Thoracic aorta (tissue), 2 donors: Measurements from ENCODE around the gene BMP7. TPM values are rescaled to one million over a fixed set of nuclear protein-coding genes. Genes with fewer than 3 reads are reported as not detected.

ENCODE experiments used
- ATAC-seq: fragments of 150-250 bp; one replicate; pipeline ENCODE4 v1.8.0; 2017; ENCODE audit warnings: low read depth; ENCODE audit not compliant: insufficient number of reproducible peaks, low FRiP score
- DNase-seq: peaks from one replicate; pipeline ENCODE4 v3.0.0-alpha.2; 2020; ENCODE audit warnings: low spot score
- H3K27ac ChIP-seq, 2 donors: fragments of 200-600 bp; sonication (generic); 1 replicate in 1 of 2; 2 replicates in 1 of 2; pipeline ENCODE4 v1.5.1; 2016; ENCODE audit warnings: mild to moderate bottlenecking in 2 of 2, moderate library complexity in 2 of 2
- H3K27me3 ChIP-seq: fragments of 200-600 bp; sonication (generic); replicated peaks from 2 replicates; pipeline ENCODE4 v1.6.0; 2016; ENCODE audit warnings: mild to moderate bottlenecking; ENCODE audit not compliant: insufficient read depth
- H3K36me3 ChIP-seq: fragments of 200-600 bp; sonication (generic); one replicate; pipeline ENCODE4 v1.5.1; 2016
- H3K4me1 ChIP-seq, 2 donors: fragments of 200-600 bp; sonication (generic); 1 replicate in 1 of 2; 2 replicates in 1 of 2; pipeline versions ENCODE4 v1.5.1 to v1.6.0; 2016; ENCODE audit warnings: low read depth in 2 of 2, mild to moderate bottlenecking in 1 of 2; ENCODE audit not compliant: control insufficient read depth in 1 of 2
- H3K4me3 ChIP-seq: fragments of 200-600 bp; sonication (generic); 2 replicates; pipeline ENCODE4 v1.5.1; 2016; ENCODE audit warnings: mild to moderate bottlenecking
- H3K9me3 ChIP-seq: fragments of 200-600 bp; sonication (generic); 2 replicates; pipeline ENCODE4 v1.5.1; 2016
- CTCF ChIP-seq: fragments of 200-600 bp; sonication (generic); IDR thresholded peaks from one replicate; pipeline ENCODE4 v1.5.1; 2019; ENCODE audit warnings: antibody characterized with exemption
- total RNA-seq, 2 donors: library from RNA; depleted of rRNA; stranded (reverse); fragments of >200 nt; gene quantifications; one replicate each; pipeline versions ENCODE4 v1.1.0 to v1.2.3, GENCODE V29; 2016

Gene BMP7
- total RNA-seq, 2 donors from 2014 or later: 1.5 TPM; not detected in 1

DNA sequence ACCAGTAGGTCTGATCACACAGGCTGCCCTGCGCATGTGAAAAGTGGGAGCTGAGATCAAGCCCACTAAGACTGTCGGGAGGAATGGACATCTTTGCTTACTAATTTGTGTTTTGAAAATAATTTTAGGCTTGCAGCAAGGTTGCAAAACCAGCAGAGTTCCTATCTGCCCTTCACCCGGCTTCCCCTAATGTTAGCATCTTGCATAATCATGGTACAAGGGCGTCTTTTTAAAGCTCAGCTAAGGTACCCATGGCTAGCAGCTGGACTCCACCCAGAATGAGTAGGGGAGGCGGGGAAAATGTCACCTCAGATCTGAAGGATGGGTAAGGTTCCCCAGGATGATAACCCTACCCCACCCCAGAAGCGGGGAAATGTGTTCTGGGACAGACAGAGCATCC is 25.3 kb upstream of the BMP7 start:
- H3K9me3 ChIP-seq: no peaks in the 10 kb centered on the region
- H3K27ac ChIP-seq: no peak overlapping the region
- peaks cover 4% of the 10 kb centered on the region for H3K27me3 ChIP-seq
- TF ChIP-seq CTCF: no peak
- no peaks in the 10 kb centered on the region for H3K4me1 ChIP-seq
- H3K4me3 ChIP-seq: no peak overlapping the region
- DNase-seq (no peak), ATAC-seq (no peak)
- no peaks in the 10 kb centered on the region for H3K36me3 ChIP-seq

GRCh38 chr20:57291003-57291402 is 24.6 kb upstream of the BMP7 start:
- H3K36me3 ChIP-seq: no peaks in the 10 kb centered on the region
- no peak for TF ChIP-seq CTCF
- H3K9me3 ChIP-seq: no peaks in the 10 kb centered on the region
- peaks cover 4% of the 10 kb centered on the region for H3K27me3 ChIP-seq
- no peak overlapping the region for H3K27ac ChIP-seq
- no peak overlapping the region for H3K4me3 ChIP-seq
- no peak for DNase-seq
- ATAC-seq: no peak
- no peaks in the 10 kb centered on the region for H3K4me1 ChIP-seq

DNA sequence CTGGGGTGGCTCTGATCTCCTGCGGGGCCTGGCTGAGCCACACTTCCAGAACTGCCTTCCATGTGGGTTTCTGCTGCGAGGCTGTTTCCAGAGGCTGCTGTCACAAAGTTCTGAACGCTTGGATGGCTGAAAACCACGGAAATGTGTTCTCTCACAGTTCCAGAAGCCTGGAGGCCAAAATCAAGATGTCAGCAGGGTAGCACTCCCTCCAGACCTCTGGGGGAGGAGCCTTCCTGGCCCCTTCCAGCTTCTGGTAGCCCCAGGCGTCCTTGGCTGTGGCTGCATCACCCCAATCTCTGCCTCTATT is 23.7 kb upstream of the BMP7 start:
- Histone ChIP-seq H3K4me3 (no peak overlapping the region), H3K9me3 (no peaks in the 10 kb centered on the region), H3K36me3 (no peaks in the 10 kb centered on the region), H3K27ac (no peak overlapping the region), H3K4me1 (no peaks in the 10 kb centered on the region), H3K27me3 (peaks cover 4% of the 10 kb centered on the region)
- no peak for DNase-seq
- no peak for TF ChIP-seq CTCF
- no peak for ATAC-seq

- no peaks in the 10 kb centered on the region for H3K9me3 ChIP-seq
- peaks cover 4% of the 10 kb centered on the region for H3K27me3 ChIP-seq
- H3K27ac ChIP-seq: no peak overlapping the region
- H3K36me3 ChIP-seq: no peaks in the 10 kb centered on the region
- ATAC-seq (no peak), DNase-seq (no peak)
- TF ChIP-seq CTCF: no peak
- no peaks in the 10 kb centered on the region for H3K4me1 ChIP-seq
- no peak overlapping the region for H3K4me3 ChIP-seq
Observed at GRCh38 chr20:57289391-57290177, 23.1 kb upstream of the BMP7 start.

- Histone ChIP-seq H3K9me3 (no peaks in the 10 kb centered on the region), H3K27me3 (peaks cover 4% of the 10 kb centered on the region), H3K4me1 (no peaks in the 10 kb centered on the region), H3K4me3 (no peak overlapping the region), H3K27ac (no peak overlapping the region), H3K36me3 (no peaks in the 10 kb centered on the region)
- TF ChIP-seq CTCF: no peak
- no peak for ATAC-seq
- no peak for DNase-seq
Observed at GRCh38 chr20:57288651-57289277, 22.3 kb upstream of the BMP7 start.
